Fibroblast of skin of scalp (primary cell): ENCODE results near the gene HOXA1.

ENCODE experiments used
- DNase-seq: peaks from one replicate; pipeline ENCODE4 v3.0.0-alpha.2; 2013

HOXA1 gene

DNA sequence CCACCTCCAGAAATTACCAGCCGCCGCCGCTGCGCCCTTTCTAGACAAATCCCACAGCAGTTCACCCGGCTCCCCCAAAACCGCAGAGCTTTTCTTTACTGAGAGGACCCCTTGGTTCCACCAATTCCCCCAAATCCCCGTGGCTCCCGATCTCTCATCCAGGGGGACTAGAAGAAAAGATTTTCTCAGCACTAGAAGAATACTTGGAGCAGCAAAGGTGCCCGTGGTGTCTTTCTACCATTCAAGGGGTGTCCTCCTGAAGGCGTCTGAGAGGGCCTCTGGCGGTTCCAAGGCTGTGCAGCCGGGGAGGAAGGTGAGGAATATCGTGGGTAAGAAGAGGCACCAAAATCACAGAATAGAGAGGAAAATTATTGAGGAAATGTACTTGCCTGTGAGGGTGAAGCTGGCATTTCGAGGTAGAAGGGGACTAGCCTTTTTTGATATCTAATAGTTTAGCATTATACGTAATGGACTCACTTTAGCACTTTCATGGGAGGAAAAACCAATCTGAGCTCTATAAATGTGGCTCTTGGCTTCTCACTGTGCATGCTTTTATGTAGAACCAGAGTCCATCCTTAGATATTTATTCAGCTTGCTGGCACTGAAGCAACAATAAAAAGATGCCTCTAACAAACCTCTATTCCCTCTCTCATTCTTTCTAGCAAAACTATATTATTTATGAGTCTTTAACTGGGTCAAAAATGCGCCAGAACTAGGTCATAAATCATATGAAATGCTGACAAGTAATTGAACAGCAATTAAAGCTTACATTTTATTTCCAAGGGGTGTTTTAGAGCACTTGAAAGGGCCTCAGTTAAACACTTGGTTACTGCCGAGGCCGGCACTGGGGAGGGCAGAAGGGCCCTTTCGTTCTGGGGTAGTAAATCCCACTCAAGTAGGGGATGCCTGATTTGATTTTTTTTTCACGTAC lies 20.5 kb upstream of the HOXA1 start:
- no peak for DNase-seq

DNA sequence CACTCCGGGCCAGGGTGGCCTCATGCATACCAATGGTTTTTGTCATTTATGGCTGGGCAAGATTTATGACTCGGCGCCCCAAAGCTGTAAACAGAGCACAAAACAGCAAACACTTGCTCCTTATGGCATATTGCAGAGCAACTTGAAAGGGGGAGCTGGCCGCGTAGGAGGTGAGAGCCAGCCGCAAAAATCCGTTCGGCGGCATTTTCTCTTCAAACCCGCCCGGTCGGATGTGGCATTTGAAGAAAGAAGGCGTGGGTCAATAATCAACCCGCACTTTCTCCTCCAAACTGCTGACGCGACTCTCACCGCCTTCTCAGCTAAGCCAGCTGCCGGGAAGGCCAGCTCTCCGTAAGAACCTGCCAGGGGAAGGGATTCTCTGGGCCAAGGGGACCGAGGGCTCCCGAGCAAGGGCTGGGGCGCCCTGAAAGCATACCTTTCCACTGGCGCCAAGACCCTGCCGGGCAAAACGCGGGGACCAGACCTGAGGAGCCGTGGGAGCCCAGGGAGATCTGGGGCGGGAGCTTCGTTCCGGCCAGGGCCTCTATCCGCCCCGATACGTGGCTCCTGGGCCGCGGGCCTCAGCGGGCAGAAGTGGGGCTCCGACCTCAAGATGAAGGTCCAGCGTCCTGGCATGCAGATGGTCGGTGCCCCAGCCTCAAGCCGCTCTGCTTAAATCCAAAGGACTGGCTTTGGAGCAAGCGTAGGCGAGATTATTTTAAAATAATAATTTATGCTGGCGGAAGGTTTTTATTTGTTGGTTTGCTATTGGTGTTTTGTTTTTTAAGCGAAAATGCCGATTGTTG lies 19.6 kb upstream of the HOXA1 start:
- no peak for DNase-seq

DNA sequence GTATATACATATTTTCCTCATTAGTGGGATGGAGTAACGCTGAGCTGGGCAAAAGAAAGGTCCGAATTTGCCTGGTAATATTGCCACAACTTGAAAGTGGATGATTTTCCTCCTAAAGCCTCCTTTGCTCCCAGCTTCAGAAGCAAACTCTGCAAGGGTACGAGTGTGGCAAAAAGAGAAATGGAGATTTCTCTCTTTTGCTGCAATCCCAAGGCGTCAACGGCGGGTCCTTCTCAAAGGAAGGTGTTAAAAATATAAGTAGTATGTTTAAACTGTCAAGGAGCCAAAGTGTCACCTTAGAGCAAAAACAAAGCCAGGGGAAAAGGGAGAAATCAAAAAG lies 19.1 kb upstream of the HOXA1 start:
- no peak for DNase-seq

DNA sequence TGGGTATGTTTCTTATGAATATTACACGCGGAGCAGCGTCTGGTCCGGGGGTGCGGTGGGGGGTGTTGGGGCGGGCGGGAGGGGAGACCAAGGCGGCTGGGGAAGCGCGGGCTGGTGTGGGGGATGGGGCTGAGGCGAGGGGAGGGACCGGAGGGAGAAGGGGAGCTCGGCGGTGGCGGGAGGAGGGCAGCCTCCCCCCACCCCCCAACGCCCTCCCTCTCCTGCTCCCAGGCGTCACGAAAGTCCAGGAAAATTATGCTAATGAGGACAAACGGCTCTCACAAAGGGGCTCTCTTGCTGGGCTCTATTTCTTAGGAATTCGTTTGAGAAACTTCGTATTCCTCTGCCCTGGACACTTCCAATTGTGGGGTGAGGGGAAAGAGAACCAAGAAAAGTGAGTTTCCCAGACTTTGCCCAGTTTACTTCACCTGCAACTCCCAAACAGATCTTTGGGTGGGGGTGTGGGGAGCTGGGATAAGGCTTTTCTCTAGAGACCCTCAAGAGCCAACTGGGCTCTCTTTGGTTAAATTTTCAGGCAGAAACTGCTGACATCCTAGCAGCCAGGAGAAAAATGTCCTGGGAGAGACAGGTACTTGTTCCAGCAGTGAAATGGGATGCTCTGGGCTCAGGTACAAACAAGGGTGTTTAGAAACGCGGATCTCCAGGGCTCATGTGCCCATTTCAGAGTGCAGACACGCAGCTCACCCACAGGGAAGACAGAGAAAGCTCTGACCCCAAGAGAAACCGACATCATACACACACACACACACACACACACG lies 18.4 kb upstream of the HOXA1 start:
- DNase-seq, result no peak

DNA sequence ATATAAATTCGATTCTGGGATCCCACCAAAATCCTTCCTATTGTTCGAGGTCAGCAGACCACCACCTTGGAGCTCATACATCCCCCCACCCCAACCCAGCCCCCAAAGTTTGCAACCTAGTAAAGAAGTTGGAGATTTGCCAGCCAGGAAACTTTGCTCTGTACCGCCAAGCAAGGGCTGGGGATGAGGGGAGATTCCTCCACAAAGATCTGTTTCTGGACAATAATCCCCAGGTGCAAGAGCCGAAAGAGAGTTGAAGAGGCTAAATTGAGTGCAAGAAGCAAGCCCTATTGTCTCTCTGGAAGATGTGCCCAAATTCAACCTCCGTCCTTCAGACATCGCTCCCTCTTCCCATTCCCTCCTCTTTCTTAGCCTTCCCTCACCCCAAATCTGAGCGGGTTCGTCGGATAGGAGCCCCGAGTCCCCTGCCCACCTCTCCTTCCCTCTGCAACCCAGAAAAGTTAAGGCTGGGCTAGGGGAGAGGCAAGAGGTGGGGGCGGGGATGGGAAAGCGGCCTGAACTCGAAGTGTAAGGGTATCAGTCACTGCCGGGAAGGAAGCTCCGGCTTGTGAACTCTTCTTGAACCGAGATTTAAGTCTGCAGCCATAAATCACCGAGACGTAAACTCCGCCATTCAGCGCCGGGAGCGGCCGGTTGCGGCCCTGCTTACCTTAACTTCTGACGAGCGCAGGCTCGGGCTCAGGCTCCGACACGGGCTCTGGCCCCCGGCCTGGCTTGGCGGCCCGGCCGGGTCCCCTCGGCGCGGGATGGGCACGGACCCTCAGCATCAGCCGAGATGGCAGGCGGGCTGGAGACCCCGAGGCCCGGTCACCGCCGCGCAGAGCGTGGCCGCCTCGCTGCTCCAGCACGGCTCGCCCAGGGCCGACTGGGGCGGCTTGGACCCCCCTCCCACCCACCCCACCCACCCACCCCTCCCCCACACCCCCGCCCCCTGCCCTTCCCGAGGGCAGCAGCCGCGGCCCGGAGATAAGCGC lies 17.5 kb upstream of the HOXA1 start:
- DNase-seq, result no peak

DNA sequence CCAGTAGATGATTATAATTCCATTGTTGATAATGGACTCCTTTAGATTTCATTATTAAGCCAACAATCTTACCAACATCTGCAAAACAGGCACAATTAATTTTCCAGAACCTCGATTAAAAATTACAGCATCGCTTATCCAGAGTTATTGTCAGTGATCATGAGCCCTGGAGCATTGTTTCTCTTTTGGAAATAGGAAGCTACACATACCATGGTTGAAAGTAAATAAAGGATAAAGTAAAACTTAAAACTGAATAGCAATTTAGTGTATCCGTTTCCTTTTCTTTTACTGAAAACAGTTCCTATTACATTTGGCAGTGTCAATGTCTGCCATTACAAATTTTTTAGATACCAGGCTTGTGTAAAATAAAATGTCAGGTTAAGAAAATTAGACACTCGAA lies 16.6 kb upstream of the HOXA1 start:
- DNase-seq, result no peak

DNA sequence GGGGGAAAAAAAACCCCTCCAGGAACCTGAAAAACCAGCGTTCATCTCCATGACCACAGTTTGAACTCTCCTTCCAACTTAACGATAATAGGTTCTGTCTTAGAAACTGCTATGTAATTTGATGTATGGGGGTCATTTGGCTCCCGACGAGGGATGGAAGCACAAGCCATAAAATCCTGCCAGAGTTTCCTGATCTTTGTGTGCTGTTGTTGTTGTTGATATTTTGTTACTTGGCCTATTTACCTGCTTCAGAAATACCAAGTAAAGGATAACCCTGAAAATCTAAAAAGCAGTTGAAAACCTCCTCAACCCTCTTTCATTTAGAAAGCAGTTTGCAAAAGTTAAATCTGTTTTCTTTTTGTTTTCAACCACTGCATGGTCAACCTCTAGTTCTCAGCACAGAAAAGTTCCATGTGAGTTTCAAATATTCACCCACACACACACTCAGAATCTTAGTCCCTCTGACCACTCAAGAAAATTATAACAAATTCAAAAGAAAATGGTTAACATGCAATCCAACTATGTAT lies 16.0 kb upstream of the HOXA1 start:
- DNase-seq, result no peak

DNA sequence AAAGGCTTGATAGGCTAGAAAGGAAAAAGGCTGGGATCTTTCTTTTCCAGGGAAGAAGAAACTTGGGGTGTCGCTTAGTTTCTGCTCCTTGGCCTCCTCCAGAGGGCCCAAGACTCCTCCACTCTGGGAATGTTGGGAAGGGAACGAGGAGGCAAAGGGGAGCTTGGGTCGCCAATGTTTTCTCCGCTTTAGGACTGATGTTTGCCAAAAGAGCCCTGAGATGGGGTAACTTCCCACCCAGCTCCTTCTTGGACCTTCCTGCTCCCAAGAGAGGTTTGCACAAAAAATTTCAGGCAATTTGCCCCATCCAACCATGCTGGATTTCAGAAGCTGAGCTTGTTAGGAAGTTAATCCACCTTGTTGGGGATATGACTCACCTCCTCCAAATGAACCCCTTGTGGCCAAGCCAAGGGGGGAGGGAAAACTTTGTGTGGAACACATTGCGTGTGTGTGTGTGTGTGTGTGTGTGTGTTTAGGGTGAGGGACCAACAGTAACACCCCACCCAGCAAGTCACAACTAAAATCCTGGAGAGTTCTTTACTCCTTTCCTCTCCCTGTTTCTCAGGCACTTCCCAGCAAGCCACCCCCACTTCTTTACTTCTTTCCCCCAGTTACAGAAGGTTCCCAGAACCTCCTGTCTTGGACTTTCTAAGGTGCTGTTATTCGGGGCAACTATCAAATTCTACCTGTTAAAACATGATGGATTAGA lies 15.4 kb upstream of the HOXA1 start:
- DNase-seq, result no peak

DNA sequence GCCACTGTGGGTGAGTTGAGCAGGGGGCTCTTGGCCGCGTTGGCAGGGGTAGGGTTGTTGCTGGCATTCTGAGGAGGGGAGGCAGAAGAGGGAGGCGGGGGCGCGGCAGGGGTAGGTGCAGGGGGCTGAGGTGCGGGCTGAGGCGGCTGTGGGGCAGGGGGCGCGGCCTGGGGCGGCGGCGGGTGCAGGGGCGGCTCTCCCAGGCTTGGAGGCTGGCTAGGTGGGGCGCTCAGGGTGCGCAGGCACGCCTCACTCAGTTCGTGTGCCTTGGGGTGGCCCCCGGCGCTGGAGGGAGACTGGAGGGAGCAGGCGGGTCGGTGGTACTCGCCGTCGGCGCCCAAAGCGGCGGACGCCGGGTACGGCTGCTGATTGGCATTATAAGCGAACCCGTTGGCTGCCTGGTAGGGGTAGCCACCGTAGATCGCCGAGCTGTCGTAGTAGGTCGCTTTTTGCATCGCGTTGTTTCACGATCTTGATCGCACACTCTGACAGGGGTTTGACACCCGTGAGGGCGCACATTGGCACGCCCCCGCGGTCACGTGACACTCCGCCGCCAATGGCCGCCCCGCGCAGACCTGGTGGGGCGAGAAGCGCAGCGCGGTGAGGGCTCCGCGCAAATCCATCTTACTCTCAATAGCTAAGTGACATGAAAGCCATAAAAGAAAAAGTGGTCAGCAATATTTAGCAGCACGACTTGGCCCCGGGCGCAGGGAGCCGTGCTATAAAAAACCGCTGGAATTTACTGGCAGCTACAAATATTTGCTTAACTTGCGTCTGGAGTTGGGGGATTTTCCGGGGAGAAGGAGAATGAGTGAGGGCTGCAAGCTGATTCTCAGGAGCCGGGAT lies 14.6 kb upstream of the HOXA1 start:
- peak; percentile 9 for DNase-seq

DNA sequence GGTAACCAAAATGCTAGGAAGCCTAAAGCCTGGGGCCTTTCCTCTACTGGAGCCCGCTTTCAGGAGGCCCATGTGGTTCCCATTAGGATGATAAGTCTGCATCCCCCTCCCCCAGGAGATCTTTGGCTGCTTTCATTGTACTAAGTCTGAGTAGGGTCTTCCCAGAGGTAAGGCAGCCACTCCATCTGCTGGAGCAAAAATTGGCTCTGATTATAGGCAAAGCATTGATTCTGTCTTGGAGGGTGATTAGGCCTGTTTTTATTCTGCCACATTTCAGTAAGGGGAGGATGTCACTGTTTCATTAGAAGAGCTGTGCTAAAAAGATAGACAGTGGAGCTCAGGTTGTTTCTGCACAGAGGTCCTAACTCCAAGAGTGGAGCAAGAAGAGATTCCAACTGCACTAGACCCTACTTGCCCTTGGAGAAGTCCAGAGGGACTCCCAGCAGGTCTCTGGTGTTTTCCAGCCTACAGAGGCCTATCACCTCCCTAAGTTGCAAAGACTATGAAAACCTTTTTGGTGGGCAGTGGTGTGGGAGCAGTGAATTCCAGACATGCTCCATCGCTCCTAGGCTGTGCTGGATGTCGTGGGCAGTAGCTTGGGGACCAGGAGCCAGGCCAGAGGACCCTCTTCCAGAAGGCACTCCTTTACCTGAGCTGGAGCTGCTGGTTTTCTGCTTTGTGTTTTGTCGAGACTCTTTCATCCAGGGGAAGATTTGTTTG lies 13.8 kb upstream of the HOXA1 start:
- DNase-seq, result no peak

DNA sequence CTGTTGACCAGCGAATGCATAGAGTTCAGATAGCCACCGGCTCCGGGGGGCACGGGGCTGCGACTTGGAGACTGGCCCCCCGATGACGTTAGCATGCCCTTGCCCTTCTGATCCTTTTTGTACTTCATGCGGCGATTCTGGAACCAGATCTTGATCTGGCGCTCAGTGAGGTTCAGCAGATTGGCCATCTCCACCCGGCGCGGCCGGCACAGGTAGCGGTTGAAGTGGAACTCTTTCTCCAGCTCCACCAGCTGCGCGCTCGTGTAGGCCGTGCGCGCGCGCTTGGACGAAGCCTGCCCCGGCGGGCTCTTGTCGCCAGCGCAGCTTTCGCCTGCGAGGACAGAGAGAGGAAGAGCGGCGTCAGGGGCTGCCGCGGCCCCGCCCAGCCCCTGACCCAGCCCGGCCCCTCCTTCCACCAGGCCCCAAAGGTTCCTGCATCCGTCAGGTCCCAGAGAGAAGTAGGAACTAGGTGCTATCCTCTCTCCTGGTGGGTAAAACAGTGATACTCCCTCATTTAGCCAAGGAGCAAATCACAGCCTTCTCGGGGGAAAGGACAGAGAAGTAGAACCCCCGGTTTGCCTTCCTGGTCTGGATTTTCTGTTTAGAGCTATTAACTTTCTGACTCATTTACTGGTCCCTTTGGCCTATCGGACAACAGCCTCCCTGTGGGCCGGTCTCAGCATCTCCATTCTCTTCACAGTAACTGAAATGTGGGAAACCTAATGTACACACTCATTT lies 12.8 kb upstream of the HOXA1 start:
- no peak for DNase-seq

DNA sequence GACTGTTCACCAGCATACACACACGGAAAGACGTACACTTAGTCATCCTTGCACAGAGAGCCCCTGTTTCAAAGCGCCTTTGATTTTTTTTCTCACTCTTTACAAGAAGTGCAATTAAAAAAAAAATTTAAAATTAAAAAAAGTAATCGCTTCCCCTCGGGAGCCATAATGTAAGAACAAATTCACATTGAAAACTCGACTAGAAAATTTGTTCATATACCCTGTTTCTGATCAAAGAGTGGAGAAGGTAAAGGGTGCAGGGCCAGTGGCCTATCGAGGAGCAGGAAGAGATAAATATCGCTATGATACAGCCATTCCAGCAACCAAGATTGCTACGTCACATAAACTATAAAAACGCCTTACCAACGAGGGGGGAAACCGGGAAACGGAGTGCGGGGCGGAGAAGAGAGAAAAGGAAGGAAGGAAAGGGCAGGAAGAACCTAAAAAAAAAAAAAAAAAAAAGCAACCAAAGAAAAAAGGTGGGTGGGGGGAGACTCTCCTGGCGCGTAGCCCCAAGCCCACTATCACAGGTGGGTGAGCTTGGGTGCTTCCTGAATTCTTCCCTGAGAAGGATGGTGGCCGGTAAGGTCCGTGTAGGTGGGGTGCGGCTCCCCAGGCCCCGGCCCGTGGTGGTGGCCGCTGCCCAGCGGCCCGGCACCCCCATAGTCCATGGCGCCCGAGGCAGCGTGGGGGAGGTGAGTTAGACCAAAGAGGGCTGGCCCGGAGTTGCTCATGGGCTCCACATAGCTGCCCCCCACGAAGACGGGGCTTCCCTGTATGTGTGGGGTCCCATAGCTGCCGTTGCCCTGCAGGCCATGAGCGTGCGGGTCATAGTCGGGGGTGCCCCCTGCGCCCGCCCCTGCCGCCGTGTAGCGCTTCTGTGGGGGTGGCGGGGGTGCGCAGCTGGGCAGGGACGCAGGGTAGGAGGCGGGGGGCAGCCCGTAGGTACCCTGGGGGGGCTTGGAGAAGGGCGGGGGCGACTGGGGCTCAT lies 11.9 kb upstream of the HOXA1 start:
- no peak for DNase-seq

DNA sequence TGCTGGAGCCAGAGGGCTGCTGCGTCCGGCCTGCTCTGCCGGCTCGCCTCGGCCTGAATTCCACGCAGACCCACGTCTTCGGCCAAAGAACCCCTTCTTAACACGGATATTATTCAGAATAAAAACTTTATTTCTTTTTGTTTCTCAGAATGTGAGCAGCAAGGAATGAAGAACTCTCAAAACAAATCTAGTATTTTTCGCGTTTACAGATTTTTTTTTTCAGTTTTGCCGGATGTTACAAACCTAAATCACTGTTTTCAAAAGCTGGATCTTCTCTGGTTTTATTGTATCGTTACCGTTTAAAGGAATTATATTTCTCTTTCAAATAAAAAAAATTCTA lies 11.1 kb upstream of the HOXA1 start:
- no peak for DNase-seq

DNA sequence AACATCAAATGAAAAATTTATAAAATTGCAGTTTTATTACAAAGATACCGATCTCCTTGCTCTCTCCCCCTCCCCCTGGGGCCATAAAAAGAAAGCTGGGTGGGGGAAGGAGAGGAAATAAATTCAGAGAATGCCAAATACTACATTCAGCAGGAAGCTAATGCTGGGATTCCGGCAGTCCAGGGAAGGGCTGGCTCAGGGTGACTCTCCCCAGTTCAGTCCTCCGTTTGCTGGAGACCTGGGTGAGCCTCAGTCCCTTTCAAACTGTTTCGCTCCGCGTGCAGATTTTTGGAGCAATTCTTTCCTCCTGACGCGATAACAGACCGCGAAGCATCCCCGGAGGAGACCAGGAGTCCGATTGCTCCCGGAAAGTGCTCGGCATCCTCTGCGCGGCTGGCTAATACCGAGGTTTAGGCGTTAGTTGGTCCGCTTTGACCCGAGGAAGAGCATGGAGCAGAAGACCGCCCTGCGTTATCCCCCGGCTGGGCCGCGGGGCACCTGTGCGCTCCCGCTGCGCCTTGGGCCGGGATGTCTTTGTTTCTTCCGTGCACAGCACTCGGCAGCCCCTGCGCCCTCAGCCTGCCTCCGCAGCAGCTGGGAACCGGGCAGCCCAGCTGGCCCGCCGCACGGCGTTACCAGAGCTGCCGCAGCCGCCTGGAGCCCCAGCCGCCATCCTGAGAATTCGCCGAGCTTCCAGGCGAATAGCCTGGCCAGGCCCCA lies 10.5 kb upstream of the HOXA1 start:
- DNase-seq, result no peak

DNA sequence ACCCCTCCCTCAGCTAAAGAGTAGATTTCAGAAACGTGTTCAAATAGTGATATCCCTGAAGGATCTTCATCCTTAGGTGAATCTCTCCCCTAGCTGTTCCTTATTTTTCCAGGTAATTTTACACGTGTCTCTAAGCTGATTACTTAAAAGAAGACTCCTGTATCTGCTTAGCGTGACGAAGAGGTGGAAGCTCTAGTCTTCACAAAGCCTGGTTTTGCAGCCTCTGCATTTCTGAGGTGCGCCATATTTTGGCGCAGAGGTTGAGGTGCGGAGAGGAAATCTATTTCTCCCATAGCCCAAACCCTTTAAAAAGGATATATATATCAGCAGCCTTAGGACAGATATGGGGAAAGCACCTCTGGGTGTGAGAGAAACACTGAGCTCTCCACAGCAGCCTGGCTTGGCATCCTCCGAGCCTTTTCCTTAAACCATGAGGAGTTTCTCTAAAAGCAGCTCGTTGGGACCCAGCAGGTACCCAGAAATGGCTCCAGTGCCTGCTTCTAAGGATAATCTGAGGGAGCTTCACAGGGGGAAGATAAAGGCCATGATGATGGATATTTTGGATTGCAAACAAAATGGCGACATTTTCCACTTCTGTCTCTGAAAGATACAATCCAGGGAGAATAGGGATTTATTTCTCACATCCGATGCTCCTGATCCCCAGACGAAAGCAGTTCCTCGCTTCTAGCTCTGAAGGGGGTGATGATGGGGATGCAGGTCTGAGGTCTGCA lies 9.7 kb upstream of the HOXA1 start:
- no peak for DNase-seq
